GM12878 (cell line): ENCODE results near the gene MAPK9. TPM values are rescaled to one million over a fixed set of nuclear protein-coding genes. Genes with fewer than 3 reads are reported as not detected.

Experiments
- ATAC-seq: fragments of 200-7000 bp; cut with Tn5 transposase; 3 replicates; pipeline ENCODE4 v1.9.1; 2020; ENCODE audit warnings: mild to moderate bottlenecking, moderate library complexity
- BruUV-seq: library from RNA; stranded (reverse); fragments of 400-500 nt; replicated peaks from 2 replicates; lab custom pipeline; 2021; lab: Mats Ljungman, UMichigan
- CTCF ChIA-PET: fragments of 300-600 bp; sonication (Branson Sonifier 250); formaldehyde crosslinking; extraction: SDS; loops from one replicate; lab custom pipeline; 2021; ENCODE audit warnings: inconsistent platforms; lab: Yijun Ruan, JAX
- POLR2A ChIA-PET: fragments of 350-600 bp; formaldehyde crosslinking; extraction: SDS; loops from one replicate; lab custom pipeline; 2021; ENCODE audit warnings: inconsistent platforms; lab: Charles Lee
- RAD21 ChIA-PET: fragments of 300-600 bp; sonication (Branson Sonifier 250); formaldehyde crosslinking; loops from one replicate; lab custom pipeline; 2023; ENCODE audit warnings: antibody characterized with exemption; ENCODE audit not compliant: unreplicated experiment; lab: Charles Lee
- SMC1A ChIA-PET: fragments of 300-600 bp; sonication (Branson Sonifier 250); formaldehyde crosslinking; loops from one replicate; lab custom pipeline; 2023; ENCODE audit not compliant: unreplicated experiment, uncharacterized antibody; lab: Charles Lee
- DNase-seq: peaks from one replicate; pipeline ENCODE4 v3.0.0-alpha.2; 2011; ENCODE audit warnings: low read depth, low spot score
- FAIRE-seq: peaks from 3 replicates; lab custom pipeline; 2011; peaks lifted over from hg19 to GRCh38; lab: Jason Lieb, UNC
- H2AFZ ChIP-seq: 2 replicates; pipeline ENCODE4 v1.6.0; 2011; ENCODE audit warnings: low read depth, low read length, control low read depth; ENCODE audit not compliant: control insufficient read depth
- H3K27ac ChIP-seq: 2 replicates; pipeline ENCODE4 v1.5.1; 2011; ENCODE audit warnings: control low read depth; ENCODE audit not compliant: control insufficient read depth, insufficient read depth
- H3K27me3 ChIP-seq, 2 experiments: replicated peaks in 1 of 2; 2 replicates each; pipeline versions ENCODE4 v1.6.0 to v1.6.1; 2011; ENCODE audit warnings: low read length in 1 of 2; ENCODE audit not compliant: control insufficient read depth in 2 of 2, insufficient read depth in 2 of 2
- H3K36me3 ChIP-seq, 2 experiments: 2 replicates each; pipeline ENCODE4 v1.5.1; 2011; ENCODE audit warnings: low read length in 1 of 2; ENCODE audit not compliant: control insufficient read depth in 2 of 2, insufficient read depth in 2 of 2
- H3K4me1 ChIP-seq: 2 replicates; pipeline ENCODE4 v1.6.1; 2011; ENCODE audit warnings: mild to moderate bottlenecking, low read length, moderate library complexity, mixed read lengths; ENCODE audit not compliant: control insufficient read depth, insufficient read depth
- H3K4me2 ChIP-seq: 2 replicates; pipeline ENCODE4 v1.6.0; 2011; ENCODE audit warnings: control low read depth; ENCODE audit not compliant: control insufficient read depth, insufficient read depth
- H3K4me3 ChIP-seq: fragments of 200-600 bp; sonication (generic); 2 replicates; pipeline ENCODE4 v1.5.1; 2016
- H3K79me2 ChIP-seq: 2 replicates; pipeline ENCODE4 v1.6.0; 2011; ENCODE audit warnings: low read length; ENCODE audit not compliant: control insufficient read depth, insufficient read depth
- H3K9ac ChIP-seq: 2 replicates; pipeline ENCODE4 v1.8.0; 2011; ENCODE audit warnings: low read length, control low read depth, mixed read lengths; ENCODE audit not compliant: control insufficient read depth, insufficient read depth
- H3K9me3 ChIP-seq: replicated peaks from 3 replicates; pipeline ENCODE4 v1.5.1; 2011; ENCODE audit warnings: mild to moderate bottlenecking, low read length; ENCODE audit not compliant: control insufficient read depth, insufficient read depth
- H4K20me1 ChIP-seq: 2 replicates; pipeline ENCODE4 v1.6.0; 2011; ENCODE audit not compliant: control insufficient read depth, insufficient read depth
- BCL3 ChIP-seq: IDR thresholded peaks from 2 replicates; pipeline ENCODE4 v1.6.1; 2011; ENCODE audit warnings: borderline replicate concordance, low read depth, mild to moderate bottlenecking, moderate library complexity, low read length; ENCODE audit not compliant: insufficient read depth, poor library complexity, severe bottlenecking
- CBX3 ChIP-seq: fragments of 200-600 bp; sonication (generic); IDR thresholded peaks from 2 replicates; pipeline ENCODE4 v1.6.1; 2016; ENCODE audit warnings: low read depth, borderline replicate concordance
- ELK1 ChIP-seq: IDR thresholded peaks from 2 replicates; pipeline ENCODE4 v1.6.1; 2012; ENCODE audit warnings: low read depth, low read length, improper control_type of control experiment
- LARP7 ChIP-seq: fragments of 450-650 bp; IDR thresholded peaks from 2 replicates; pipeline ENCODE4 v1.6.1; 2017; ENCODE audit warnings: mild to moderate bottlenecking
- POLR2A ChIP-seq: IDR thresholded peaks from 2 replicates; pipeline ENCODE4 v1.6.1; 2011; ENCODE audit warnings: low read depth, mild to moderate bottlenecking, low read length
- POLR2AphosphoS5 ChIP-seq: IDR thresholded peaks from 2 replicates; pipeline ENCODE4 v1.6.1; 2011; ENCODE audit warnings: mild to moderate bottlenecking, low read length, inconsistent platforms
- SUZ12 ChIP-seq: fragments of 200-600 bp; sonication (generic); IDR thresholded peaks from one replicate; pipeline ENCODE4 v1.6.1; 2018; ENCODE audit warnings: antibody characterized with exemption, mild to moderate bottlenecking; ENCODE audit not compliant: unreplicated experiment
- TARDBP ChIP-seq: IDR thresholded peaks from 2 replicates; pipeline ENCODE4 v1.6.1; 2016; ENCODE audit warnings: borderline replicate concordance
- YBX1 ChIP-seq: fragments of 450-650 bp; IDR thresholded peaks from 2 replicates; pipeline ENCODE4 v1.6.1; 2016; ENCODE audit warnings: antibody characterized with exemption
- WGBS: methylation state at CpG from one replicate; pipeline ENCODE4 v1.1.6; 2016; ENCODE audit warnings: low lambda C conversion rate; ENCODE audit not compliant: insufficient replicate concordance, insufficient coverage; ENCODE audit errors: missing lambda C conversion rate; 5-methylcytosine and 5-hydroxymethylcytosine counted together
- in situ Hi-C: fragments of 300-500 bp; cut with MboI; formaldehyde crosslinking; loops from 9 replicates; pipeline ENCODE4 v1.14.3; 2018; ENCODE audit warnings: mixed read lengths
- intact Hi-C: fragments of 100-400 bp; cut with micrococcal nuclease; formaldehyde crosslinking; loops from one replicate; pipeline ENCODE4 v1.14.2; 2022; ENCODE audit not compliant: unreplicated experiment
- polyA plus RNA-seq, 11 experiments: library from polyadenylated mRNA; depleted of rRNA in 4 of 11; unstranded in 6 of 11; stranded (reverse) in 5 of 11; fragments of >200 nt; fragmentation: Nextera tagmentation in 4 of 11; fragmentation: Illumina TruSeq in 1 of 11; extraction: Ambion mirVana in 4 of 11; extraction: Trizol in 1 of 11; gene quantifications; 1 replicate in 1 of 11; 2 replicates in 10 of 11; pipeline versions ENCODE4 v1.2.1 to v1.2.3, GENCODE V29; 2011 to 2016; ENCODE audit warnings: inconsistent platforms in 2 of 11, missing spikeins in 2 of 11, low read depth in 1 of 11
- total RNA-seq, 4 experiments: library from RNA; depleted of rRNA in 3 of 4; stranded (reverse); fragments of >200 nt in 3 of 4; fragmentation: Illumina TruSeq in 1 of 4; extraction: Trizol in 1 of 4; gene quantifications; 2 replicates each; pipeline versions ENCODE4 v1.2.1 to v1.2.3, GENCODE V29; 2013 to 2021

Gene MAPK9
- total and polyA plus RNA-seq, 10 of the 15 experiments (the other 5 are each of a cell fraction or from before 2014, with no cell fraction given): 2.1 to 52.9 (median 21.7) TPM

GRCh38 chr5:180294411-180294810 lies 2.5 kb upstream of the MAPK9 start:
- ChIA-PET CTCF (interaction anchor here (0.8 to 8.8 kb wide), 12 partner anchors 7 to 312 kb away, joined by 3 to 139 read pairs (median 5); no protein-coding TSS in a partner anchor), RAD21 (interaction anchor here (1.2 to 3.6 kb wide), 4 partner anchors 21 to 179 kb away, joined by 3 to 33 read pairs (median 10); no protein-coding TSS in a partner anchor), POLR2A (interaction anchor here (0.6 kb wide), 2 partner anchors 43 to 434 kb away, joined by 3 to 6 read pairs; no protein-coding TSS in a partner anchor)
- TSS peak; percentile 68 for BruUV-seq
- no peak overlapping the region for H3K4me2 ChIP-seq
- FAIRE-seq: no peak
- H2AFZ ChIP-seq: no peak overlapping the region
- H3K36me3 ChIP-seq: no peaks in the 10 kb centered on the region; a peak in 1 of 4 replicates
- no peaks in the 10 kb centered on the region; the same call in 1 of the 2 replicates for H4K20me1 ChIP-seq
- in situ Hi-C loops: loop anchor here (5.0 kb wide), 1 partner anchor 183 kb away; no protein-coding TSS in a partner anchor
- no peak overlapping the region for H3K9ac ChIP-seq
- no peak for ATAC-seq
- WGBS: 28% methylated on average over 7 of the region's 7 CpGs
- no peaks in the 10 kb centered on the region for H3K9me3 ChIP-seq
- intact Hi-C loops: no loop called here
- peaks cover 19% of the 10 kb centered on the region for H3K79me2 ChIP-seq
- no peak overlapping the region for H3K27ac ChIP-seq
- H3K4me3 ChIP-seq: no peak overlapping the region
- peaks cover 6% of the 10 kb centered on the region for H3K4me1 ChIP-seq
- no peak for TF ChIP-seq ELK1
- TF ChIP-seq BCL3: no peak
- no peak for TF ChIP-seq POLR2A
- no peak for TF ChIP-seq LARP7
- TF ChIP-seq YBX1: no peak
- TF ChIP-seq CBX3: no peak
- TF ChIP-seq POLR2AphosphoS5: no peak
- TF ChIP-seq TARDBP: no peak
- TF ChIP-seq SUZ12: no peak
- TF ChIP-seq, all 136 proteins: peak for 0
- SMC1A ChIA-PET: interaction anchor here (1.0 to 3.0 kb wide), 4 partner anchors 21 to 91 kb away, joined by 3 to 28 read pairs (median 8); no protein-coding TSS in a partner anchor
- no peak for DNase-seq
- H3K27me3 ChIP-seq: no peaks in the 10 kb centered on the region
